ENCODE measurements around the gene ZKSCAN5. TPM values are rescaled to one million over a fixed set of nuclear protein-coding genes. Genes with fewer than 3 reads are reported as not detected.

Gene ZKSCAN5
- total RNA-seq, 1 donor from 2014 or later, result 15.3 TPM

- DNase-seq (ENCODE audit: low read depth) (no peak), FAIRE-seq (no peak)
- Histone ChIP-seq H3K4me3 (ENCODE audit: insufficient read depth, low read depth, low read length) (no peak overlapping the region), H3K9ac (ENCODE audit: low read length) (no peak overlapping the region), H4K20me1 (ENCODE audit: insufficient read depth, low read length) (peaks cover 5% of the 10 kb centered on the region), H3K79me2 (ENCODE audit: insufficient read depth, low read length) (peaks cover 55% of the 10 kb centered on the region), H3K36me3 (ENCODE audit: insufficient read depth, low read length) (no peaks in the 10 kb centered on the region), H3K4me2 (ENCODE audit: low read length) (no peak overlapping the region), H3K4me1 (ENCODE audit: insufficient read depth, low read length) (peaks cover 17% of the 10 kb centered on the region), H3K9me3 (ENCODE audit: insufficient read depth, low read depth, low read length) (no peaks in the 10 kb centered on the region), H2AFZ (ENCODE audit: low read depth, low read length) (no peak overlapping the region), H3K27me3 (ENCODE audit: insufficient read depth, low read length) (no peaks in the 10 kb centered on the region), H3K27ac (ENCODE audit: low read depth, low read length) (no peak overlapping the region)
- peaks cover 7% of the 10 kb centered on the region for H3K36me3 Mint-ChIP-seq (ENCODE audit: low read depth, unreplicated experiment)
- TF ChIP-seq EZH2 (IDR thresholded peaks at IDR 0.05; ENCODE audit: insufficient read depth, low read length), result no peak
- TF ChIP-seq CTCF (IDR thresholded peaks at IDR 0.05; ENCODE audit: insufficient read depth, low read depth, low read length), result no peak
- peaks cover 1% of the 10 kb centered on the region for H3K9me3 Mint-ChIP-seq (ENCODE audit: unreplicated experiment)
- H3K27me3 Mint-ChIP-seq (ENCODE audit: low read depth, unreplicated experiment), result no peaks in the 10 kb centered on the region
- no peak overlapping the region for H3K4me3 Mint-ChIP-seq (ENCODE audit: unreplicated experiment)
- peak overlapping the region; percentile 2 for H3K27ac Mint-ChIP-seq (ENCODE audit: unreplicated experiment)
- H3K4me1 Mint-ChIP-seq (ENCODE audit: low read depth, unreplicated experiment), result peaks cover 5% of the 10 kb centered on the region
Measured at GRCh38 chr7:99554939-99555338, 50.5 kb downstream of the ZKSCAN5 start.

GRCh38 chr7:99557196-99557607, 52.7 kb downstream of the ZKSCAN5 start:
- Mint-ChIP-seq H3K27me3 (ENCODE audit: low read depth, unreplicated experiment) (no peaks in the 10 kb centered on the region), H3K4me1 (ENCODE audit: low read depth, unreplicated experiment) (peaks cover 25% of the 10 kb centered on the region), H3K9me3 (ENCODE audit: unreplicated experiment) (no peaks in the 10 kb centered on the region), H3K4me3 (ENCODE audit: unreplicated experiment) (peak overlapping the region; percentile 100), H3K36me3 (ENCODE audit: low read depth, unreplicated experiment) (peaks cover 20% of the 10 kb centered on the region), H3K27ac (ENCODE audit: unreplicated experiment) (peak overlapping the region; percentile 88)
- Histone ChIP-seq H3K9me3 (ENCODE audit: insufficient read depth, low read depth, low read length) (no peaks in the 10 kb centered on the region), H3K36me3 (ENCODE audit: insufficient read depth, low read length) (peaks cover 19% of the 10 kb centered on the region), H3K4me2 (ENCODE audit: low read length) (peak overlapping the region; percentile 95), H3K27ac (ENCODE audit: low read depth, low read length) (peak overlapping the region; percentile 98), H4K20me1 (ENCODE audit: insufficient read depth, low read length) (peaks cover 13% of the 10 kb centered on the region), H2AFZ (ENCODE audit: low read depth, low read length) (no peak overlapping the region), H3K79me2 (ENCODE audit: insufficient read depth, low read length) (peaks cover 58% of the 10 kb centered on the region), H3K4me1 (ENCODE audit: insufficient read depth, low read length) (peaks cover 33% of the 10 kb centered on the region), H3K27me3 (ENCODE audit: insufficient read depth, low read length) (no peaks in the 10 kb centered on the region), H3K9ac (ENCODE audit: low read length) (peak overlapping the region; percentile 100), H3K4me3 (ENCODE audit: insufficient read depth, low read depth, low read length) (peak overlapping the region; percentile 91)
- no peak for DNase-seq (ENCODE audit: low read depth)
- no peak for TF ChIP-seq EZH2 (IDR thresholded peaks at IDR 0.05; ENCODE audit: insufficient read depth, low read length)
- TF ChIP-seq CTCF (IDR thresholded peaks at IDR 0.05; ENCODE audit: insufficient read depth, low read depth, low read length), result no peak
- no peak for FAIRE-seq

- H3K4me3 Mint-ChIP-seq (ENCODE audit: unreplicated experiment), result peak overlapping the region; percentile 100
- H2AFZ ChIP-seq (ENCODE audit: low read depth, low read length), result peak overlapping the region; percentile 98
- DNase-seq (ENCODE audit: low read depth), result no peak
Measured at GRCh38 chr7:99557940-99558305, 53.5 kb downstream of the ZKSCAN5 start.

More at GRCh38 chr7:99557940-99558305, 53.5 kb downstream of the ZKSCAN5 start:
- Mint-ChIP-seq H3K27me3 (ENCODE audit: low read depth, unreplicated experiment) (no peaks in the 10 kb centered on the region), H3K9me3 (ENCODE audit: unreplicated experiment) (no peaks in the 10 kb centered on the region), H3K36me3 (ENCODE audit: low read depth, unreplicated experiment) (peaks cover 24% of the 10 kb centered on the region), H3K4me1 (ENCODE audit: low read depth, unreplicated experiment) (peaks cover 29% of the 10 kb centered on the region), H3K27ac (ENCODE audit: unreplicated experiment) (peak overlapping the region; percentile 88)
- peak overlapping the region; percentile 95 for H3K4me2 ChIP-seq (ENCODE audit: low read length)
- no peaks in the 10 kb centered on the region for H3K27me3 ChIP-seq (ENCODE audit: insufficient read depth, low read length)
- peaks cover 22% of the 10 kb centered on the region for H3K36me3 ChIP-seq (ENCODE audit: insufficient read depth, low read length)
- peaks cover 13% of the 10 kb centered on the region for H4K20me1 ChIP-seq (ENCODE audit: insufficient read depth, low read length)
- H3K9ac ChIP-seq (ENCODE audit: low read length), result peak overlapping the region; percentile 100
- no peak for TF ChIP-seq CTCF (IDR thresholded peaks at IDR 0.05; ENCODE audit: insufficient read depth, low read depth, low read length)
- TF ChIP-seq EZH2 (IDR thresholded peaks at IDR 0.05; ENCODE audit: insufficient read depth, low read length), result no peak
- peak overlapping the region; percentile 91 for H3K4me3 ChIP-seq (ENCODE audit: insufficient read depth, low read depth, low read length)
- H3K79me2 ChIP-seq (ENCODE audit: insufficient read depth, low read length), result peaks cover 58% of the 10 kb centered on the region
- H3K4me1 ChIP-seq (ENCODE audit: insufficient read depth, low read length), result peaks cover 34% of the 10 kb centered on the region
- FAIRE-seq, result no peak
- H3K27ac ChIP-seq (ENCODE audit: low read depth, low read length), result peak overlapping the region; percentile 98
- no peaks in the 10 kb centered on the region for H3K9me3 ChIP-seq (ENCODE audit: insufficient read depth, low read depth, low read length)

All from astrocyte (in vitro differentiated cells and primary cell).